ENCODE measurements around the gene ANKMY1. TPM values are rescaled to one million over a fixed set of nuclear protein-coding genes. Genes with fewer than 3 reads are reported as not detected.

ANKMY1 gene
- total and polyA plus RNA-seq, 2 experiments from 2014 or later: 2.3 to 8.9 TPM

GRCh38 chr2:240431661-240432424, 125.9 kb downstream of the ANKMY1 start:
- Histone ChIP-seq H3K79me2 (replicated peaks; ENCODE audit: insufficient read depth) (no peaks in the 10 kb centered on the region), H3K9me2 (ENCODE audit: insufficient read depth) (no peaks in the 10 kb centered on the region), H3K36me3 (ENCODE audit: insufficient read depth) (no peaks in the 10 kb centered on the region), H3K4me1 (ENCODE audit: insufficient read depth) (peaks cover 6% of the 10 kb centered on the region; the same call in 1 of the 2 replicates), H2AFZ (no peak overlapping the region), H3K4me2 (no peak overlapping the region), H3F3A (replicated peaks; ENCODE audit: low read depth) (0 out of 2 replicates have a peak, but pooled peaks cover 2% of the 10 kb centered on the region), H3K27ac (ENCODE audit: low read depth) (no peak overlapping the region), H3K27me3 (ENCODE audit: insufficient read depth) (peaks cover 6% of the 10 kb centered on the region), H4K20me1 (replicated peaks; ENCODE audit: insufficient read depth) (no peaks in the 10 kb centered on the region), H3K4me3 (no peak overlapping the region)
- Mint-ChIP-seq H3K4me1 (peaks cover 6% of the 10 kb centered on the region; the same call in 2 of the 3 replicates), H3K36me3 (ENCODE audit: low read depth) (no peaks in the 10 kb centered on the region), H3K9me3 (peaks cover 6% of the 10 kb centered on the region; the same call in 2 of the 3 replicates), H3K4me3 (no peak overlapping the region), H3K27ac (no peak overlapping the region), H3K27me3 (ENCODE audit: insufficient read depth, low read depth, poor library complexity) (peaks cover 9% of the 10 kb centered on the region)
- DNase-seq (ENCODE audit: low spot score) (no peak), ATAC-seq (no peak)
- no peak for TF ChIP-seq CREB1 (CRISPR knock-in tag; IDR thresholded peaks at IDR 0.05; ENCODE audit: low read depth)
- no peak for TF ChIP-seq REST (IDR thresholded peaks at IDR 0.05; ENCODE audit: unreplicated experiment)
- no peak for TF ChIP-seq EZH2 (IDR thresholded peaks at IDR 0.05; ENCODE audit: low read depth, unreplicated experiment)
- no peak for TF ChIP-seq NANOG (IDR thresholded peaks at IDR 0.05; ENCODE audit: borderline replicate concordance)
- no peak for TF ChIP-seq ETS1 (IDR thresholded peaks at IDR 0.05)
- TF ChIP-seq ZNF114 (CRISPR knock-in tag; IDR thresholded peaks at IDR 0.05): no peak
- TF ChIP-seq STAT1 (IDR thresholded peaks at IDR 0.05; ENCODE audit: unreplicated experiment): no peak
- no peak for TF ChIP-seq CTCF (conservative IDR thresholded peaks at IDR 0.05; ENCODE audit: low read depth in 2 of 2)
- TF ChIP-seq JUNB (IDR thresholded peaks at IDR 0.05; ENCODE audit: unreplicated experiment): no peak
- TF ChIP-seq EZH2phosphoT487 (IDR thresholded peaks at IDR 0.05; ENCODE audit: unreplicated experiment): no peak
